ENCODE data around the gene PCYT1A. TPM values are rescaled to one million over a fixed set of nuclear protein-coding genes. Genes with fewer than 3 reads are reported as not detected.
A peak's percentile ranks its signal among the peaks of the same experiment; 100 is the strongest.
"Not testable (repeated sequence)": the region's sequence is repeated elsewhere in the genome, so short reads cannot be mapped to it uniquely, and the experiment has no call there.

PCYT1A gene
- 10 to 100 TPM in 11 of 12 donors, not detected in 1; 37.1 to 49.7 (median 43.6) TPM for polyA plus RNA-seq (ENCODE audit: insufficient read length in 12 of 12)
- long read RNA-seq, donor 1, transcript PCYT1A-213 (2 exons, 562 nt): major isoform, 9 of 40 reads
- long read RNA-seq, donor 1, transcript PCYT1A-206 (9 exons, 1,482 nt): minor isoform, 7 of 40 reads
- long read RNA-seq, donor 1, partial matches to known transcripts: 14 of 40 reads
- long read RNA-seq, donor 1, other reads (novel, unspliced or antisense): 10 of 40 reads
- long read RNA-seq, donor 2, full-length matches to known transcripts: 7 of 7 reads
- long read RNA-seq, donor 2, partial matches to known transcripts: 0 of 7 reads
- long read RNA-seq, donor 2, other reads (novel, unspliced or antisense): 0 of 7 reads
- long read RNA-seq, donor 3, partial matches to known transcripts: 0 of 7 reads
- long read RNA-seq, donor 3, other reads (novel, unspliced or antisense): 0 of 7 reads
- long read RNA-seq, donor 4, partial matches to known transcripts: 0 of 2 reads
- long read RNA-seq, donor 4, other reads (novel, unspliced or antisense): 0 of 2 reads
- long read RNA-seq, donor 5, partial matches to known transcripts: 0 of 6 reads
- long read RNA-seq, donor 5, other reads (novel, unspliced or antisense): 0 of 6 reads
- long read RNA-seq, donor 6, partial matches to known transcripts: 0 of 6 reads
- long read RNA-seq, donor 6, other reads (novel, unspliced or antisense): 0 of 6 reads
- long read RNA-seq, donor 7, partial matches to known transcripts: 0 of 5 reads
- long read RNA-seq, donor 7, other reads (novel, unspliced or antisense): 0 of 5 reads
- long read RNA-seq, donor 8, full-length matches to known transcripts: 9 of 9 reads
- long read RNA-seq, donor 8, partial matches to known transcripts: 0 of 9 reads
- long read RNA-seq, donor 8, other reads (novel, unspliced or antisense): 0 of 9 reads
- long read RNA-seq, donor 9, partial matches to known transcripts: 0 of 4 reads
- long read RNA-seq, donor 9, other reads (novel, unspliced or antisense): 0 of 4 reads
- long read RNA-seq, donor 10, partial matches to known transcripts: 0 of 5 reads
- long read RNA-seq, donor 10, other reads (novel, unspliced or antisense): 0 of 5 reads
- long read RNA-seq, donor 11, transcript PCYT1A-206 (9 exons, 1,482 nt): major isoform, 6 of 6 reads
- long read RNA-seq, donor 11, partial matches to known transcripts: 0 of 6 reads
- long read RNA-seq, donor 11, other reads (novel, unspliced or antisense): 0 of 6 reads

- DNase-seq: peak; percentile 96
Observed at GRCh38 chr3:196287440-196288140, at the start of gene PCYT1A. TSS of gene PCYT1A (minus strand) at chr3:196287726. CDS start at chr3:196270531, 17,195 bp downstream.

- no peak for DNase-seq
Observed at GRCh38 chr3:196336319-196337145, 49.0 kb upstream of the PCYT1A start.

GRCh38 chr3:196335503-196335948 lies 48.0 kb upstream of the PCYT1A start:
- no peak for DNase-seq

GRCh38 chr3:196334982-196335381 lies 47.5 kb upstream of the PCYT1A start:
- DNase-seq: no peak

GRCh38 chr3:196332168-196332567 lies 44.6 kb upstream of the PCYT1A start:
- no peak for DNase-seq

- DNase-seq: no peak
Observed at GRCh38 chr3:196327405-196327804, 39.9 kb upstream of the PCYT1A start.

- DNase-seq: no peak
Observed at GRCh38 chr3:196326936-196327335, 39.4 kb upstream of the PCYT1A start.

GRCh38 chr3:196323691-196324090 lies 36.2 kb upstream of the PCYT1A start:
- DNase-seq: peak; percentile 59

GRCh38 chr3:196323016-196323415 lies 35.5 kb upstream of the PCYT1A start:
- no peak for DNase-seq

GRCh38 chr3:196321162-196321561 lies 33.6 kb upstream of the PCYT1A start:
- DNase-seq: no peak

- no peak for DNase-seq
Observed at GRCh38 chr3:196320137-196320536, 32.6 kb upstream of the PCYT1A start.

GRCh38 chr3:196317687-196318467 lies 30.4 kb upstream of the PCYT1A start, which contains the start of gene DYNLT2B:
TSS of gene DYNLT2B (minus strand) at chr3:196318240. CDS start at chr3:196318152, 88 bp downstream.
- DNase-seq: peak; percentile 91

- not testable (repeated sequence) for DNase-seq
Observed at GRCh38 chr3:196316799-196317686, 29.5 kb upstream of the PCYT1A start.

GRCh38 chr3:196315821-196316220 lies 28.3 kb upstream of the PCYT1A start:
- no peak for DNase-seq

- no peak for DNase-seq
Observed at GRCh38 chr3:196314597-196314996, 27.1 kb upstream of the PCYT1A start.

- not testable (repeated sequence) for DNase-seq
Observed at GRCh38 chr3:196314086-196314485, 26.6 kb upstream of the PCYT1A start.

- DNase-seq: not testable (repeated sequence)
Observed at GRCh38 chr3:196302960-196303359, 15.4 kb upstream of the PCYT1A start.

- not testable (repeated sequence) for DNase-seq
Observed at GRCh38 chr3:196302551-196302950, 15.0 kb upstream of the PCYT1A start.

All from muscle of arm (tissue), 14 donors.